SIG-M5 treated with dmso at 0.1 percent for 504 hours (cell line): ENCODE results near the gene PRR4.

Experiments used
- DNase-seq: peaks from one replicate; lab custom pipeline; 2025; ENCODE audit not compliant: unreplicated experiment; lab: John Stamatoyannopoulos, UW

PRR4 gene, protein sequence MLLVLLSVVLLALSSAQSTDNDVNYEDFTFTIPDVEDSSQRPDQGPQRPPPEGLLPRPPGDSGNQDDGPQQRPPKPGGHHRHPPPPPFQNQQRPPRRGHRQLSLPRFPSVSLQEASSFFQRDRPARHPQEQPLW

DNA sequence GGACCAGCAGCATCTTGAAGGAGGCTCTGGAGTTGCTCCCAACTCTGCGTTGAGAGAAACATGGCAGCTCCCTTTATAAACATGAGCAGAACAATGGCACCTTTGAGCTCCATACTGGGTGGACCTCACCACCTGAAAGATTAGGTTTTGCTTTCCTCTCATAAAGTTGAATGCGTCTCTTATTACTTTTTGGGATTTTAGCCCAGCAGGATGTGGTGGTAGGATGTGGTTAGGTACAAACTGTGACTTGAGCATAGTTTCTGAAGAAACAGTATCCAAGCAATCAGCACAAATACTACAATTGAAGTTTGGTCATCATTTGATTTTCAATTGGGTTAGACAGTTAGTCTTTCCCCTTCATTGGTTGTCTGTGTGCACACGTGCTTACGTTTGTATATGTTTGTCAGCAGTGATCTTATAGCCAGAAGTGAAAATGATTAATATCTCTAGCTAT is at the start of gene PRR4:
TSS of gene PRR4 (minus strand) at position 51 of the 454 bp plus-strand sequence. CDS start at position 13, 38 bp downstream.
- no peak for DNase-seq

DNA sequence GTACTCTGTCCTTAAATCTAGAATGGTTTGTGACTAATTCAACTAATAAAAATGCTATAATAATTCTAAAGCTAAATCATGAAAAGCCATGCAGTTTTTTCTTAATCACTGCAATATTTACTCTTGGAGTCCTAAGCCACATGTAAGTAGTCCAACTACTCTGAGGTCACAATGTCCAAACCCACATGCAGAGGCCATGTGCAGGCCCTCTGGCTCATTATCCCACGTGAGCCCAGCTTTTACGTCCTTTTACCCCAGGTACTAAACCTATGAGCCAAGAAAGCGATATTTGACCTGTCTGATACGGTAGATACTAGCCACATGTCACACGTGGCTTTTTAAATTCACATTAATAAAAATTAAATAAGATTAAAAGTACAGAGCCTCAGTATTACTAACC is 47.6 kb upstream of the PRR4 start:
- no peak for DNase-seq

DNA sequence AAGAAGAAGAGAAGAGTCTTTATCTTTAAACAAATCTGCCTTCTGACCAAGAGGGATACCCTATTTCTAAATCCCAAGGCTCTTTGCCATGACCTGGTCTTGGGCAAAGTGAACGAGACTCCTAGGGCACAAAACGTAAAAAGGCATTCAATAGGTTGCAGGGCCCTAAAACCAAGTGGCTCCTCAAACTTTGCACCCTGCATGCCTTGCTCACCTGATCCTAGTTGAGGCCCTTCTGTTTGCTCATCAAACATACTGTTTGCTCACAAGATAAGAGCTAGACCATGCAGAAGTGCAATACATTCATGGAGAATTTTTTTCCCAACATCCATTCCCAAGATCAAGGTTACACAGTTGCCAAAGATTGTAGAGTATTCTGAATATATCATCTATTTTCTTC is 42.7 kb upstream of the PRR4 start:
- no peak for DNase-seq

DNA sequence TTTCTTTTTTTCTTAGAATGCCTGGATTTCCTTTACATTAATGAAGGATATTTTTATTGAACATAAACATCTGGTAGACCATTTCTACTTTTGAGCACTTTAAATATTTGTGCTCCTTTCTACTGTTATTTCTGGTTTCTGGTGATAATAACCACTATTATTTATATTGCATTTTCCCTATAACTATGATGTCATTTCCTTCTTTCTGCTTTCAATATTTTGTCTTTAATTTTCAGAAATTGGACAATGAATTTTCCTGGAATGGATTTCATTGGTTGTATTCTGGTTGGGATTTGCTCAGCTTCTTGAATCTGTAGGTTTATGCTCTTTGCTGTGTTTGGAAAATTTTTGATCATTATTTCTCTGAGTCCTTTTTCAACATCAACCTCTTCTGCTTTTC is 40.0 kb upstream of the PRR4 start:
- DNase-seq, result no peak

DNA sequence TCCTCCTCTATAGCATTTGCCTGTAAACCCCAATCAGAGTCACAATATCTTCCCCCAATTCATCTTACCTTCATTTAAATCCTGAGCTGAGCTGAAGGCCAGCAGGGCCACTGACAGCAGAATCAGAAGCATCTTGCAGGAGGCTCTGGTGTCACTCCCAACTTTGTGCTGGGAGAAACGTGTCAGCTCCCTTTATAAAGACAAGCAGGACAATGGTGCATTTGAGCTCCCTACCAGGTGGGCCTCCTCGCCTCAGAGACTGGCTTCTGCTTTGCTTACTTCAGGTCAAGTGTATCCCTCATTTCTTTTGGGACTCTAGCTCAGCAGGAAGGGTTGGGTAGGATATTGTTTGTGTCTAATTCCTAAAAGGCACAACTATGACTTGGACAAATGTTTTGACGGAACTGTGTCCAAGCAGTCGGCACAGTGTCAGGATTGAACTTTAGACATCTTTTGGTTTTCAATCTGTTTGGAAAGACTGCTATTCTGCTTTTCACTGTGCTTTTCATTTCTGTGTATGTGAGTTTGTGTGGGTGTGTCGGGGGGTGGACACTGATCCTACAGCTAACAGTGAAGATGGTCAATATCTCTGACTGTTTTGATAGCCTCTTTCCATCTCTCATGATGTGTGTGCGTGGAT is 34.9 kb upstream of the PRR4 start, which contains the start of gene PRH1:
TSS of gene PRH1 (minus strand) at position 170 of the 640 bp plus-strand sequence. CDS start at position 132, 38 bp downstream.
- DNase-seq, result no peak

DNA sequence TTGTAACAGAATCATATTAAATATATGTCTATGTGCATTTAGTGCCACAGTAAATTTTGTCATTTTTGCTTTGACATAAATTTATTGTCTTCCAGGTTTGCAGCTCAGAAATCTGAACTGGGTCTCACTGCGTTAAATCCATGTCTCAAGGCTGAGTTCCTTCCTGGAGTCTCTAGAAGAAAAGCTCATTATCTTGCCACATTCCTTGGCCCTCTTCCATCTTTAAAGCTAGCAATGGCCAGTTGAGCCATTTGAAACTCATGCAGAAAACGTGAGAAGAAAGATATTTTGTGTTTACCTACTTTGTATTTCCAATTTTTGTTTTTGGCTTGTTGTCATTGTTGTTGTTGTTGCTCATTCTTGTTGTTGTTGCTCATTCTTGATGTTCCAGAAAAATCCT is 24.1 kb upstream of the PRR4 start:
- no peak for DNase-seq

DNA sequence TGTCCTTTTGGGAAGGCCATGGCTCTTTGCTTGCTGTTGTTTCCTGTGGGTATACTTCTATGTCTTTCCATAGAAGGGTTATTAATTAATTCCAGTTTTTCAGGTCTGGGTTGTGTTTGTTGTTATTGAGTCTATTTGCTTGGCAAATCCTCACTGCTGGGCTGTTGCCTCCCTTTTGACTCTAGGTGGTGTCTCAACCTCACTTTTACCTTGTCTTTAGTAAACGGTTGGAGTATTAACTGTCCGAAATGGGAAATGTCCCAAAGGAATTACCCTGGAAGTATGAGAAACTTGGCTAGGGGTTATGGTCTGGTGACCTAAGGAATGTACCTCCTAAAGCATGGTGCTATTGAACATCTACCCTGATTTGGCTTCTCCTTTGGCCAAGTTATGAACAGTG is 18.1 kb upstream of the PRR4 start:
- no peak for DNase-seq

DNA sequence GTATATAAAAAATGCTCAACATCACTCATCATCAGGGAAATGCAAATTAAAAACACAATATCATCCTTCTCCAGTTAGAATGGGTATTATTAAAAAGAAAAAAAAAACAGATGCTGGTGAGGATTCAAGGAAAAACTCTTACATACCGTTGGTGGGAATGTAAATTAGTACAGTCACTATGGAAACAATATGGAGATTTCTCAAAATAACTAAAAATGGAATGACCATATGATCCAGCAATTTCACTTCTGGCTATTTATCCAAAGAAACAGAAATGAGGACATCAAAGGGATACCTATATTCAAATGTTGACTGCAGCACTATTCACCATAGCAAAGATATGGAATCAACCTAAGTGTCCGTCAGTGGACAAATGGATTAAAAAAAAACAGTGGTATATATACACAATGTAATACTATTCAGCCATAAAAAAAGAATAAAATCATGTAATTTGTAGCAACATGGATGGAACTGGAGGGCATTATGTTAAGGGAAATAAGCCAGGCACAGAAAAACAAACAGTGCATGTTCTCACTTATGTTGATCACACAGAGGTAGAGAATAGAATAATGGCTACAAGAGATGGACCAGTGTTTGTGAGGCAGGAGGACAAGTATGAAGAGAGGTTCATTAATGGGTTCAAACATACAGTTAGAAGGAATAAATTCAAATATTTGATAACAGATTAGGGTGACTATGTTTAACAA is 14.4 kb upstream of the PRR4 start:
- no peak for DNase-seq

DNA sequence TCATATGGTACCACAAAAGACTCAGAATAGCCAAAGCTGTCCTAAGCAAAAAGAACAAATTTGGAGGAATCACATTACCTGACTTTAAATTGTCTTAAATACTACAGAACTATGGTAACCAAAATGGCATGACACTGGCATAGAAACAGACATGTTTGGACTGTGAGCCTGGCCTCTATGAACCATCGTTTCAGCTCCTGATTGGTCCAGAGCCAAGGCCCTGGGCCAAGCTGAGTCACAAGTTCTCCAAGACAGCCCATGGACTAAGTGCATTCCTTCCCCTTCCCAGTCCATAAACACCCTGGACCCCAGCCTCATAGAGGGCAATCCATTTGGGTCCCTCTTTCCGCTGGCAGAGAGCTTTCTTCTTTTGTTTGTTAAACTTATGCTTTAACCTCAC is 12.1 kb upstream of the PRR4 start:
- no peak for DNase-seq

DNA sequence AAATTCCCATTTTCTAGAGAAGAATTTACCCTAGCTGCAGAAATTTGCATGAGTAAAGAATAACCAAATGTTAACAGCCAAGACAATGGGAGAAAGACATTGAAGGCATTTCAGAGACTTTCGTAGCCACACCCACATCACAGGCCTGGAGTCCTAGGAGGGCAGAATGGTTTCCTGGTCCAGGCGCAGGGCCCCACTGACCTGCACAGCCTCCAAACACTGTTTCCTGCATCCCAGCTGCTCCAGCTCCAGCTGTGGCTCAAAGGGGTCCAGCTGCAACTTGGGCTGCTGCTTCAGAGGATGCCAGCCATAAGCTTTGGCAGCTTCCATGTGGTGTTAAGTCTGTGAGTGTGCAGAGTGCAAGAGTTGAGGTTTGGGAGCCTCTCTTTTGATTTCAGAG is 6.5 kb upstream of the PRR4 start:
- no peak for DNase-seq

DNA sequence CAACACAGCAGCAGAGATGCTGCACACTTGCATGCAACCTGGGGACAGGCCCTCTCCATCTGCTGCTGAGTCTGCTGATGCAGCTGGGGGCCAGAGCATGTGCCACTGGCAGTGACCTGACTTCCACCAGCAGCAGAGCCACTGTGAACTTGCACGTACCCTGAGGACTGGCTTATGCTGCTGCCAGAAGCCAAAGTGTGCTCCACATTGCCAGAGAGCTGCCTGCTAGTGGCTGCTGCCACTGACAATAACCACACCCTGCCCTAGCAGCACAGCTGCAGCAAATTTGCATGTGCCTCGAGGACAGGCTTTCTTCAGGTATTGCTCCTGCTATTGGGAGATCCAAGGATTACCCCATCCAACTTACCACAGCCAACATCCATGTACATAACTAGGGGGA is 4.5 kb upstream of the PRR4 start:
- DNase-seq, result no peak

DNA sequence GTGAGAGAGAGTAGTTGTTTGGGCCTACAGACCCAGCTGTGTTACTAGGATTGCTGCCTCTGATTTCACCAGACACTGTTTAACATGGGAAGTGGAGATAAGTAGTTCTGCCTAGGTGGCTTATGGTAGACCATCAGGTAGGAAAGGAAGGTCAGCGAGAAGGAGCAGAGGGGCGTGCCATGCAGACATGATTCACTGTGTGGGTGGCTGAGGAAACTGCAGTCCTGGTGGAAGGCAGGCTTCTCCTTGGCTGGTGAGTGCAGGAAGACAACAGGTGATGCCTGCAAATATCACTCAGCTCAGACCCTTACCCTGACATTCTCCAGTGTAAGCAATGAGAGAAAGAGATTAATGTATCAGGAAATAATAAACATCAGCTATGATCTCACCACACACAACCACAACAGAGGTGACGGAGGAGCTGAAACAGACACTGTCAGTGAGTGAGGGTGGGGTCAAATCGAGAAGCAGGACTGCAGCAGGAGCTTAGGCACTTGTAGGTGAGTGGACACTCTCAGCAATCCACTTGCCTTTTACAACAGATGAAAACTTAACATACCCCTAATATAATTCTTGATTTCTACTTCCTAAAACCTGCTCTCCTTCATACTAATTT is 2.1 kb upstream of the PRR4 start:
- DNase-seq, result no peak

DNA sequence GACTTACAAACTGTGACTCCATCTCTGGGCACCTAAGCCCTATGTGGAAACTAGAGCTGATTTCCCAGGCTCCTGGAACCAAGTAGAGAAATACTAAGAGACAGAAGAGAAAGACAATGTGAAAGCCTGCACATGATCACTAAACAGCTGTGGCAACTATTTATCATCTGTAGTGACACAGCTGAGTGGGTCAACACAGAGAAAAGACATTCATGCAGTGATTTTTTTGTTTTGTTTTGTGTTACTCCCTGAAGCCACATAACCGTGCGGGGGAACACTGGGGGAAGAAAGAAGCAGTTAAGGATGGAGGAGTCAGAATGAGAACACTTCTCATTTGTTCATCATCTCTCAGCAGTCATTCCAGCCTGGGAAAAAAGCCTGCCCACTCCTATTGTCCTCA is 1.5 kb downstream of the PRR4 start:
- DNase-seq, result no peak

DNA sequence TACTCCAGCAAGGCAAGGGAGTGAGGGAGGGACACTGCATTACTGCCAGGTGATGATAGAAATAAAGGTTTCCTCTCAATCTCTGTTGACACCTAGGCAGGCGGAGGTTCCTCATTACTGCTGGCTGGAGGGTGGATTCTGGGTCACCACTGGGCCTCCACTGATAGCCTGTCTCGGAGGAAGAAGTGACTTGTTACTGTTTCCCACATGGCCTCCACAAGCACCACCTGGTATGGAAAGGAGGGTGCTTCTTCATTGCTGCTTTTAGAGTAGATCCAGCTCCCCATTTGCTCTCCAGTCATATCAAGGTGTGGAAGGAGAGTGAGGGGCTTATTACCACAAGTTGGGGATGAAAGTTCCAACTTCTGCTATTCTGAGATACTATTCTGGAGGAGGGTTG is 6.4 kb downstream of the PRR4 start:
- DNase-seq, result no peak

DNA sequence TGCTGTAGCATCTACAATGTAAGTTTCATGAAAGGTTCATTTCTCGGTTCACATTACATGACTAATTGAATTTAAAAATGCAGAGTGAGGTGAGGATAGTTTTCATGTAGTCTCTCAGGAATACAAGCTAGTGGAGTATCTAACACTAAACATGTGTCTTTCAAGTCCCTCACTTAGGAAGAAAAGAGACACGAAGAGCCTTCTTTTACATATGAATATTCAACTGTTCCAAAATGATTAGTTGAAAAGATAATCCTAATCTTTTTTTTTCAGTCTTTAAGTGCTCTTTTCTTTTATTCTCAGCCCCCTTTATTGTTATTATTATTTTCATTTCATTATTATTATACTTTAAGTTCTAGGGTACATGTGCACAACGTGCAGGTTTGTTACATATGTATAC is 10.8 kb downstream of the PRR4 start:
- no peak for DNase-seq

DNA sequence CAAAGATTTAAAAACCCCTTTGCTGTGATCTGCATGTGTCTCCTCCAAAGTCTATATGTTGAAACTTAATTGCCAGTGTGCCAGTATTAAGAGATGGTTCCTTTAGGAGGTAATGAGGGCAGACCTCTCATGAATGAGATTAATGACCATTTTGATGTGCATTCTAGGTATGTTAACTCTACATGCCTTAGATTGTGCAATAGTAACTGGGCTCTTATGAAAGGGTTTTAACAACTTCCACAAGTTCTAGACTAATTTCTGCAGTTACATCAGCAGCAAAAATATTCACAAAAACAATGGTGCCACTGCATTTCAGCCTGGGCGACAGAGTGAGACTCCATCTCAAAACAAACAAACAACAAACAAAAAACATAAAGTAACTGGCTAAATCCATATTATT is 19.3 kb downstream of the PRR4 start:
- DNase-seq, result no peak

DNA sequence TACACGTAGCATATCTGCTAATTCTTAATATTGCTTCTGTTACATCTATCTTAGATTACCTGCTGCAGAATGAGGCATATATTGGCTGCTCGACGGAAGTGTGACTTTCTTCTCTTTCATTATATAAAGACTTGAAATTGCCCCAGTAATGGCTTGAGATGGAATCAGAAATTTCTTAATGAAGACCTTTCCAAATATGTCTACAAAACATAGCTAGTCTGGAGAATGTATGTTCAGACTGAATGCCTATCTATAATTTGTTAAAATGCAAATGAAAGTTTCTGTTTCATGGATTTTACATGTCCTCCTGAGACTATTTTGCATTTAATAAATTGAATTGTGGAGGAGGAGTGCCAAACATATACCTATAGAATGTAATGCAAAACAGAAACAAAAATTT is 23.0 kb downstream of the PRR4 start, which contains the start of gene TAS2R10:
TSS of gene TAS2R10 (minus strand) at position 101 of the 400 bp plus-strand sequence. CDS start at position 12, 89 bp downstream.
- DNase-seq, result no peak

DNA sequence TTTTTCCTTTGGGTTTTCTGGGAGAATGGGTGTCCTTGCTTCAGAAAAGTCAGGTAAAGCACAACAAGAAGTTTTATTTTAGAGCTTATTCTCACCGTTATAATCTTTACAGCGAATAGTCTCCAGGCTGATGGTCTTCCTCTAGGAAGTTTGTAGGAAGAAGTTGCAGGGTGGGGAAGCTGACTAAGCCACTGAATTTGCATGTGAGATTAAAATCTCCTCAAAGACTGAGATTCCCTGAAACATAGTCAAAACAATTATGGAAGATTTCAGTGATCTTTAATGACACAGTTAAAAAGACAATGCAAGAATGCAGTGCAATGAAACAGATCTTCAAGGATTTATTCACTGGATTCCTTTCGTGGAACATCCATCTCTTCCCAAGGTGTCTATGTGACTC is 24.3 kb downstream of the PRR4 start:
- no peak for DNase-seq

DNA sequence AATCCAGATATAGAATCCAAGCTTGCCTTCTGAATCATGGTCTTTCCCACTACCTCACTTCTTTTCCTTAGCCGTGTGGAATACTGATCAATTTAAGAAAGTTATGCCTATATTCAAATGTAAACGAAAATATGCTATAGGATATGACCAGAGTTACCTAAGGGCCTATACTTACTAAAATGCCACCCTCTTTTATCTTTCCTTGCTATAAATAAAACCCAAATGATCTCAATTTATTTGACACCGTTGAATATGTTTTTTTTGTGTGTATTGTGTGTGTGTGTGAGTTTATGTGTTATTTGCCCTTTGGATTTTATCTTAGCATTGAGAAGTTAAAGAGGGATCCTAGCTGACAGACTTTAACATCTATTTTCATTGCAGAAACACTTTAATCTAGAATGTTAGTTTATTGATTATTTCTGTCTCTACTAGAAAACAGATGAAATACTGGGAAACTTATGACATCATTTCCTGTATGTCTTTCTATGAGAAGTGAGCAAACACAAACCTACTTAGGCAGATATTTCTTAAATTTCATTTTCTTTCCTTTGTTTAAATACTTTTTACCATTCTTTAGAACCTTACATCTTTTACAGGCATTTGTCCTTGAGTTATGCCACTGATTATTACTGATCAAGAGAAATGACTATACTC is 37.3 kb downstream of the PRR4 start:
- DNase-seq, result no peak

DNA sequence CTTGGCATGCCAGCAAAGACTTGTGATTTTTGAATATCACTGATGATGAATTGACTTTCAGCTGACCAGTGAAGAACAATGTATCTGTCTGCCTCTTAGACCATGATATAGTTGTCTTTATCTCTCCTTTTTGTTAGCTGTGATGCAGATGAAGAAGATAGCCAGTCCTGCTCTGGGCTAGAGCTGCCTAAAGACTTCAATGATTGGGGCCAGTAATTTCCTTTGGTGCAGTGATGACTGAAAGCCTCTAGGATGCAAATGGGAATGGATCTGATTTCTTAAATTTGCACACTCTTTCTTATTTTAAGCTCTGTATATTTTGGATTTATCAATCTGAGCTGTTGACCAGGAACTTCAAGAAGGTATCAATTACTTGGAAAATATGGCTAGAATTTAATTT is 39.2 kb downstream of the PRR4 start, which contains the start of gene TAS2R9:
TSS of gene TAS2R9 (minus strand) at position 101 of the 400 bp plus-strand sequence. CDS start at position 8, 93 bp downstream.
- no peak for DNase-seq

DNA sequence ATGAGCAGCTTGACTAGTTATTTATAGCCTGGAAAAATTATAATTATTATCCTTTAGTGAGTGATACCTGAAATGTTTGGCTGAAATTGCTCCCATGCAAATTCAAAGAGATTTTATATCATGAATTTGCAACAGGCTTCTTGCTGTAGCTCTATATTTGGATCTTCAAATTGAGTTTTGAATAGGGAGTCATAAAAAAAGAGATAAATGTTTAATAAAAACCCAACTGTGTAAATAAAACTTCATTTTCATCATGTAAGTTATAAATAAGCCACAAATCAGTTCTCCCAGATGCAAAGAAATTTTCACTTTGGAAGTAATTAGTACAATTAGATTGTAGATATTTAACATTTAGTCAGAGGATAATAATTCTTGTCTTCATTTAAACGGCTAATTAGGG is 42.1 kb downstream of the PRR4 start, which contains the start of gene TAS2R8:
TSS of gene TAS2R8 (minus strand) at position 101 of the 400 bp plus-strand sequence. CDS start 306 bp downstream, outside the sequence.
- no peak for DNase-seq
